NB4 (cell line): Measurements from ENCODE around the gene AP4E1.

Experiments used
- MYC ChIP-seq: IDR thresholded peaks from 2 replicates; pipeline ENCODE4 v1.6.1; 2011; ENCODE audit warnings: low read depth, low read length
- POLR2A ChIP-seq: IDR thresholded peaks from 2 replicates; pipeline ENCODE4 v1.6.1; 2011; ENCODE audit warnings: mild to moderate bottlenecking; ENCODE audit not compliant: insufficient read length; ENCODE audit errors: extremely low read depth
- TF ChIP-seq, protein P1 (sequence below): IDR thresholded peaks from one replicate; pipeline ENCODE4 v1.5.1; 2012; ENCODE audit warnings: low read depth, low read length
- TF ChIP-seq, protein P2 (sequence below): IDR thresholded peaks from 2 replicates; pipeline ENCODE4 v1.6.1; 2011; ENCODE audit warnings: low read depth, low read length

DNA sequence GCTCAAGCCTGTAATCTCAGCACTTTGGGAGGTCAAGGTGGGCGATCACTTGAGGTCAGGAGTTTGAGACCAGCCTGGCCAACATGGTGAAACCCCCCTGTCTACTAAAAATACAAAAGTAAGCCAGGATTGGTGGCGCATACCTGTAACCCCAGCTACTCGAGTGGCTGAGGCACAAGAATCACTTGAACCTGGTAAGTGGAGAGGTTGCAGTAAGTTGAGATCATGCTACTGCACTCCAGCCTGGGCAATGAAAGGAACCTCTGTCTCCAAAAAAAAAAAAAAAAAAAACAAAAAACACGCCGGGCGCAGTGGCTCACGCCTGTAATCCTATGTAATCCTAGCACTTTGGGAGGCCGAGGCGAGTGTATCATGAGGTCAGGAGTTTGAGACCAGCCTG lies 18.9 kb upstream of the AP4E1 start:
- TF ChIP-seq POLR2A (no peak), MYC (no peak)
- TF ChIP-seq, protein P1, sequence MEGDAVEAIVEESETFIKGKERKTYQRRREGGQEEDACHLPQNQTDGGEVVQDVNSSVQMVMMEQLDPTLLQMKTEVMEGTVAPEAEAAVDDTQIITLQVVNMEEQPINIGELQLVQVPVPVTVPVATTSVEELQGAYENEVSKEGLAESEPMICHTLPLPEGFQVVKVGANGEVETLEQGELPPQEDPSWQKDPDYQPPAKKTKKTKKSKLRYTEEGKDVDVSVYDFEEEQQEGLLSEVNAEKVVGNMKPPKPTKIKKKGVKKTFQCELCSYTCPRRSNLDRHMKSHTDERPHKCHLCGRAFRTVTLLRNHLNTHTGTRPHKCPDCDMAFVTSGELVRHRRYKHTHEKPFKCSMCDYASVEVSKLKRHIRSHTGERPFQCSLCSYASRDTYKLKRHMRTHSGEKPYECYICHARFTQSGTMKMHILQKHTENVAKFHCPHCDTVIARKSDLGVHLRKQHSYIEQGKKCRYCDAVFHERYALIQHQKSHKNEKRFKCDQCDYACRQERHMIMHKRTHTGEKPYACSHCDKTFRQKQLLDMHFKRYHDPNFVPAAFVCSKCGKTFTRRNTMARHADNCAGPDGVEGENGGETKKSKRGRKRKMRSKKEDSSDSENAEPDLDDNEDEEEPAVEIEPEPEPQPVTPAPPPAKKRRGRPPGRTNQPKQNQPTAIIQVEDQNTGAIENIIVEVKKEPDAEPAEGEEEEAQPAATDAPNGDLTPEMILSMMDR: no peak
- TF ChIP-seq, protein P2, sequence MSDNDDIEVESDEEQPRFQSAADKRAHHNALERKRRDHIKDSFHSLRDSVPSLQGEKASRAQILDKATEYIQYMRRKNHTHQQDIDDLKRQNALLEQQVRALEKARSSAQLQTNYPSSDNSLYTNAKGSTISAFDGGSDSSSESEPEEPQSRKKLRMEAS: no peak
